Cardiac muscle cell (in vitro differentiated cells and primary cell): ENCODE measurements around the gene CALML6. TPM values are rescaled to one million over a fixed set of nuclear protein-coding genes. Genes with fewer than 3 reads are reported as not detected.

Experiments used
- DNase-seq, 2 donors: peaks; one replicate each; pipeline versions ENCODE4 v3.0.0 to v3.0.0-alpha.2; 2010 to 2017; ENCODE audit warnings: low read depth in 1 of 2, low spot score in 1 of 2
- H3K27ac ChIP-seq: fragments of 200-600 bp; sonication (generic); 2 replicates; pipeline ENCODE4 v1.5.1; 2016
- H3K27me3 ChIP-seq: fragments of 200-600 bp; sonication (generic); 2 replicates; pipeline ENCODE4 v1.6.0; 2016; ENCODE audit warnings: control low read depth
- H3K36me3 ChIP-seq: fragments of 200-600 bp; sonication (generic); 2 replicates; pipeline ENCODE4 v1.5.1; 2016; ENCODE audit warnings: control low read depth
- H3K4me1 ChIP-seq: fragments of 200-600 bp; sonication (generic); 2 replicates; pipeline ENCODE4 v1.8.1; 2017; ENCODE audit warnings: low read depth, mild to moderate bottlenecking, mixed run types
- H3K4me3 ChIP-seq: fragments of 200-600 bp; sonication (generic); 2 replicates; pipeline ENCODE4 v1.5.1; 2016; ENCODE audit warnings: mild to moderate bottlenecking
- H3K9me3 ChIP-seq: fragments of 200-600 bp; sonication (generic); 2 replicates; pipeline ENCODE4 v1.5.1; 2017; ENCODE audit warnings: low read depth, mild to moderate bottlenecking, control low read depth
- CTCF ChIP-seq: IDR thresholded peaks from 2 replicates; pipeline ENCODE4 v1.5.1; 2012; ENCODE audit warnings: low read depth, mild to moderate bottlenecking, low read length
- polyA plus RNA-seq: library from polyadenylated mRNA; unstranded; fragments of >200 nt; fragmentation: Nextera tagmentation; extraction: Ambion mirVana; gene quantifications from 2 replicates; pipeline ENCODE4 v1.2.1, GENCODE V29; 2016
- total RNA-seq: library from RNA; depleted of rRNA; stranded (reverse); fragments of >200 nt; gene quantifications from 2 replicates; pipeline ENCODE4 v1.2.3, GENCODE V29; 2016

CALML6 gene
- total and polyA plus RNA-seq, 2 experiments from 2014 or later = 0.28 to 0.63 TPM

- Histone ChIP-seq H3K27ac (no peak overlapping the region), H3K4me1 (peaks cover 17% of the 10 kb centered on the region), H3K9me3 (no peaks in the 10 kb centered on the region), H3K36me3 (no peaks in the 10 kb centered on the region), H3K27me3 (no peaks in the 10 kb centered on the region), H3K4me3 (no peak overlapping the region)
- no peak for TF ChIP-seq CTCF
- DNase-seq = no peak
These were observed 47.7 kb downstream of the CALML6 start for GRCh38 chr1:1962752-1963151.

- Histone ChIP-seq H3K4me1 (peaks cover 17% of the 10 kb centered on the region), H3K27me3 (no peaks in the 10 kb centered on the region), H3K4me3 (no peak overlapping the region), H3K27ac (no peak overlapping the region), H3K9me3 (no peaks in the 10 kb centered on the region), H3K36me3 (no peaks in the 10 kb centered on the region)
- no peak for DNase-seq
- no peak for TF ChIP-seq CTCF
These were observed 48.5 kb downstream of the CALML6 start for GRCh38 chr1:1963570-1963969.

- no peak for DNase-seq
- no peaks in the 10 kb centered on the region for H3K36me3 ChIP-seq
- H3K27ac ChIP-seq = no peak overlapping the region
- no peaks in the 10 kb centered on the region for H3K27me3 ChIP-seq
- H3K9me3 ChIP-seq = no peaks in the 10 kb centered on the region
- no peak overlapping the region for H3K4me3 ChIP-seq
- H3K4me1 ChIP-seq = peaks cover 17% of the 10 kb centered on the region
- no peak for TF ChIP-seq CTCF
These were observed 49.8 kb downstream of the CALML6 start for GRCh38 chr1:1964811-1965210.

GRCh38 chr1:1965546-1965945 is 50.5 kb downstream of the CALML6 start:
- no peaks in the 10 kb centered on the region for H3K36me3 ChIP-seq
- no peaks in the 10 kb centered on the region for H3K27me3 ChIP-seq
- peaks cover 13% of the 10 kb centered on the region for H3K4me1 ChIP-seq
- no peaks in the 10 kb centered on the region for H3K9me3 ChIP-seq
- no peak overlapping the region for H3K4me3 ChIP-seq
- H3K27ac ChIP-seq = no peak overlapping the region
- TF ChIP-seq CTCF = no peak
- DNase-seq = no peak

GRCh38 chr1:1966071-1966740 is 51.1 kb downstream of the CALML6 start:
- no peak for DNase-seq
- H3K27me3 ChIP-seq = no peaks in the 10 kb centered on the region
- no peak overlapping the region for H3K4me3 ChIP-seq
- no peaks in the 10 kb centered on the region for H3K9me3 ChIP-seq
- H3K4me1 ChIP-seq = peaks cover 7% of the 10 kb centered on the region
- TF ChIP-seq CTCF = no peak
- H3K27ac ChIP-seq = no peak overlapping the region
- no peaks in the 10 kb centered on the region for H3K36me3 ChIP-seq

Other genes with a start within 250 kb of the CALML6 start
- gene SLC35E2B, start 222.5 kb upstream of the CALML6 start, total RNA-seq = 57.9 and 74.6 TPM in 2 replicates
- 30.7 and 44.3 TPM in 2 replicates for gene SLC35E2B, start 222.5 kb upstream of the CALML6 start, polyA plus RNA-seq
- 6.1 and 13.2 TPM in 2 replicates for gene CDK11A, start 190.9 kb upstream of the CALML6 start, total RNA-seq
- gene CDK11A, start 190.9 kb upstream of the CALML6 start, polyA plus RNA-seq = 12.4 and 16.6 TPM in 2 replicates
- gene NADK, start 136.8 kb upstream of the CALML6 start, total RNA-seq = 49.2 and 71.2 TPM in 2 replicates
- 42.7 and 45.2 TPM in 2 replicates for gene NADK, start 136.8 kb upstream of the CALML6 start, polyA plus RNA-seq
- 85.5 and 93.5 TPM in 2 replicates for gene GNB1, start 24.2 kb upstream of the CALML6 start, total RNA-seq
- 185 and 196 TPM in 2 replicates for gene GNB1, start 24.2 kb upstream of the CALML6 start, polyA plus RNA-seq
- 6.9 and 7.1 TPM in 2 replicates for gene TMEM52, start 4.0 kb downstream of the CALML6 start, total RNA-seq
- gene TMEM52, start 4.0 kb downstream of the CALML6 start, polyA plus RNA-seq = 4.2 and 16.6 TPM in 2 replicates
- 0.63 and 0.67 TPM in 2 replicates for gene CFAP74, start 88.5 kb downstream of the CALML6 start, total RNA-seq
- gene CFAP74, start 88.5 kb downstream of the CALML6 start, polyA plus RNA-seq = 0.65 and 1.7 TPM in 2 replicates
- gene GABRD, start 104.1 kb downstream of the CALML6 start, total RNA-seq = not detected in 2 replicates
- not detected in 2 replicates for gene GABRD, start 104.1 kb downstream of the CALML6 start, polyA plus RNA-seq
- 46.8 and 50.9 TPM in 2 replicates for gene PRKCZ, start 135.2 kb downstream of the CALML6 start, total RNA-seq
- 43.8 and 44.6 TPM in 2 replicates for gene PRKCZ, start 135.2 kb downstream of the CALML6 start, polyA plus RNA-seq